Effector memory CD8-positive, alpha-beta T cell (primary cell): Measurements from ENCODE around the gene UBAC1.
"Not testable (repeated sequence)": the region's sequence is repeated elsewhere in the genome, so short reads cannot be mapped to it uniquely, and the experiment has no call there.

Source experiments
- ATAC-seq: fragments of 150-1000 bp; cut with Tn5 transposase; replicated peaks from 2 replicates; pipeline ENCODE4 v1.10.0; 2021; ENCODE audit warnings: mild to moderate bottlenecking, moderate library complexity
- DNase-seq, 3 experiments: peaks; one replicate each; pipeline ENCODE4 v3.0.0; 2021
- H3K27ac Mint-ChIP-seq, 2 donors: one replicate each; pipeline ENCODE4 v1.8.0; 2022; ENCODE audit warnings: mild to moderate bottlenecking in 2 of 2, mixed read lengths in 2 of 2, moderate library complexity in 2 of 2
- H3K27me3 Mint-ChIP-seq, 2 donors: one replicate each; pipeline ENCODE4 v1.8.0; 2022; ENCODE audit warnings: mixed read lengths in 2 of 2
- H3K36me3 Mint-ChIP-seq: one replicate; pipeline ENCODE4 v1.8.0; 2022; ENCODE audit warnings: mild to moderate bottlenecking, moderate library complexity, mixed read lengths; ENCODE audit not compliant: insufficient read depth
- H3K4me1 Mint-ChIP-seq, 2 donors: one replicate each; pipeline ENCODE4 v1.8.0; 2022; ENCODE audit warnings: low read depth in 2 of 2, mixed read lengths in 2 of 2
- H3K4me3 Mint-ChIP-seq, 2 donors: one replicate each; pipeline ENCODE4 v1.8.0; 2022; ENCODE audit warnings: mild to moderate bottlenecking in 2 of 2, mixed read lengths in 2 of 2, moderate library complexity in 2 of 2
- H3K9me3 Mint-ChIP-seq, 2 donors: one replicate each; pipeline ENCODE4 v1.8.0; 2022; ENCODE audit warnings: mixed read lengths in 2 of 2

The UBAC1 gene

DNA sequence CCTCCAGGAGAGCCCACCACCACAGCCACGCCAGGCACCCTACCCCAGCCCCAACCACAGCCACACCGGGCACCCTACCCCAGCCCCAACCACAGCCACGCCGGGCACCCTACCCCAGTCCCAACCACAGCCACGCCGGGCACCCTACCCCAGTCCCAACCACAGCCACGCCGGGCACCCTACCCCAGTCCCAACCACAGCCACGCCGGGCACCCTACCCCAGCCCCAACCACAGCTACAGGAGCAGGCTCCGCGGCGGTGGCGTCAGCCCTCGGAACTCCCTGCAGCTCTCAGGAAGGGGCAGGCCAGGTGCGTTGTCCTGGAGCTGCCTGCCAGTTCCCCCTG is 5.7 kb upstream of the UBAC1 start:
- DNase-seq, H3K36me3 Mint-ChIP-seq, ATAC-seq, H3K4me3 Mint-ChIP-seq, H3K27ac Mint-ChIP-seq, H3K9me3 Mint-ChIP-seq: not testable (repeated sequence)
- H3K27me3 Mint-ChIP-seq = peaks cover 5 to 25% of the 10 kb centered on the region in 2 donors
- peaks cover 10 to 11% of the 10 kb centered on the region in 2 donors for H3K4me1 Mint-ChIP-seq

DNA sequence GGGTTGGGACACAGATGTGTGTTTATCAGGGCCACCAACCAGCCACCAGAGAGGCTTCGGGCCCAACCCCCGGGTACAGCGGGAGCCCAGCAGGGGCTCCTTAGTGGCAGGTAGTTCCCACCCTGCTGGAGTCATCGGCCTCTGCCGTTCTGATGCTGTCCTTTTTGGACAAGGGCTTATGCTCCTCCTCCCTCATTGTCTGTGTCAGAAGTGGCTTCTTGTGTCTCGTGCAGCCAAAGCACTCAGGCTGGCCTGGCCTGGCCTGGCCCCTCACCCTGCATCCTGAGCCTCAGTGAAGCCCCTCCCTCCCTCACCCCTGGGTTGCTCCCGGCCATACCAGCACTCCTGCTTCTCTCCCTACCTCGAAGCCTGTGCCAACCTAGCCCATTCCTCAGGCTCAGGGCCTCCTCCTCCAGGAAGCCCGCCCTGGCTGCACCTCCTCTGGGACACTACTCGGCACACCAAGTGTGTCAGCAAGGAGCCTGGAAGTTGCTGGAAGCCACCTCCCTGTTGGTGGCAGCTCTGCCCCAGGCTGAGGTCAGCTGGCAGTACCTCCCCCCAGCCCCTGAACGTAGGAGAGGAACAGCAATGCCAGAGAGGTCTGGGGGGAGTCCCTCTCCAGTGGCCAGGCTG is 4.1 kb upstream of the UBAC1 start:
- H3K36me3 Mint-ChIP-seq = peaks cover 9% of the 10 kb centered on the region

DNA sequence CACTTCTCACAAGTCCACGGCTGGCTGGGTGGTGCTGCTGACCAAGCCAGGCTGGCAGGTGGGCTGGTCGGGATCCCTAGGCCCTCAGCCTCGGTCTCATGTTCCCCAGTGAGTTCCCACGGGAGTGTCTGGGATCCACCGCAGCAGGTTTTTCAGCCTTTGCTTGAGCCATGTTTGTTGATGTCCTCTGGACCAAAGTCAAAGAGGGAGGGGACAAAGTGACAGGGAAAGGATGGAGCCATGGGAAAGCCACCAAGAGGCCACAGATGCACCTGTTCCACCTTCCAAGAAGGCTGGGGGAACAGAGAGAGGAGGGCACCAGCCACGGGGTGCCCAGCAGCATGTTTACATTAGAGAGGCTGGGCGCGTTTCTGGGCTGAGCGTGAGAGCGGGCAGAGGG is 2.8 kb upstream of the UBAC1 start:
- Mint-ChIP-seq H3K4me3 (no peak overlapping the region), H3K9me3 (no peaks in the 10 kb centered on the region), H3K4me1 (peaks cover 20 to 28% of the 10 kb centered on the region in 2 donors), H3K27ac (no peak overlapping the region), H3K27me3 (peaks cover 5 to 18% of the 10 kb centered on the region in 2 donors), H3K36me3 (peaks cover 11% of the 10 kb centered on the region)
- ATAC-seq = no peak
- no peak for DNase-seq

More for the DNA sequence above, 4.1 kb upstream of the UBAC1 start:
- ATAC-seq (no peak), DNase-seq (no peak)
- Mint-ChIP-seq H3K9me3 (no peaks in the 10 kb centered on the region), H3K27me3 (peaks cover 5 to 20% of the 10 kb centered on the region in 2 donors), H3K4me3 (no peak overlapping the region), H3K4me1 (peaks cover 13 to 22% of the 10 kb centered on the region in 2 donors), H3K27ac (no peak overlapping the region)

DNA sequence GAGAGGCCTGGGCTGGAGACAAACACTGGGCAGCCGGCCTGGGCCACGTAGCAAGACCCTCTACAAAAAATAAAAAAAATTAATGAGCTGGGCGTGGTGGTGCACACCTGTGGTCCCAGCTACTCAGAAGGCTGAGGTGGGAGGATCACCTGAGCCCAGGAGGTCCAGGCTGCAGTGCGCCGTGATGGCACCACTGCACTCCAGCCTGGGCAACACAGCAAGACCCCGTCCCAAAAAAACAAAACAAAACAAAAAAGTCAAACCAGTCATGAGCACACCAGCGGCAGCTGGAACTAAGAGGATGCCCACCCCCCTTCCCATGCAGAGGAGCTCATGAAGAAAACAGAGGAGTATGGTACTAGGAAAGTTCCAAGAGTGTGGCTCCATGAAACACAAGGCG is 2.2 kb upstream of the UBAC1 start:
- peaks cover 11% of the 10 kb centered on the region for H3K36me3 Mint-ChIP-seq
- no peak overlapping the region for H3K4me3 Mint-ChIP-seq
- H3K27me3 Mint-ChIP-seq = peaks cover 5 to 18% of the 10 kb centered on the region in 2 donors
- no peak for DNase-seq
- peak overlapping the region in 1 of 2 donors; percentile 39 for H3K27ac Mint-ChIP-seq
- peaks cover 21 to 28% of the 10 kb centered on the region in 2 donors for H3K4me1 Mint-ChIP-seq
- ATAC-seq = no peak
- H3K9me3 Mint-ChIP-seq = no peaks in the 10 kb centered on the region

DNA sequence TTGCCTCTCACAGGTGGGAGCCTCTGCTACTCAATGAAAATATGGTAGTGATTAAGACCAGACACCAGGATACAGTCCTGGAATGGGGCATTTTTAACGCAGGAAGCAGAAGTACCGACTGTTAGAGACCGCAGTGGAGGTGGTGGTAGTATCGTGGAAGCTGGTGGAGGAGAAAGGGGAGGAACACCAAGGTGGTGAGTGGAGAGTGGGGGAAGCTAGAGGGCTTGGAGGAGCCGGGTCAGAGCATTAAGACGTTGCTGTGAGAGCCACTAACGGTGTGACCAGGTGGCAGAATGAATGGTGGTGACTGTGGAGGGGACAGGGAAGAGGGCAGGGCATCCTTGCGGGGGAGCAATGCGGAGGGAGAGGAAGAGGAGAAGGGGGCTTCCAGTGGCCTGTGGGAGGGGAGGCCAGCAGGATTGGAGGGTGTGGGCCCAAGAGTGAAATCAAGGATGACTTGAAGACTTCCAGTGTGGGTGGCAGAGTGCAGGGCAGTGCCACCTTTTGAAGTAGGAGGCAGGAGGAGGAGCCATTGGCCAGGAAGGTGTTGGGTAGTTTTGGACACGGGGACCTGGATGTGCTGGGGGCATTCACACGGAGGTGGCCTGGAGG is 1.6 kb upstream of the UBAC1 start:
- Mint-ChIP-seq H3K27ac (peak overlapping the region in 1 of 2 donors; percentile 39), H3K36me3 (peaks cover 11% of the 10 kb centered on the region), H3K27me3 (peaks cover 5 to 18% of the 10 kb centered on the region in 2 donors), H3K4me3 (peak overlapping the region in 1 of 2 donors; percentile 14), H3K9me3 (no peaks in the 10 kb centered on the region), H3K4me1 (peaks cover 20 to 27% of the 10 kb centered on the region in 2 donors)
- DNase-seq (no peak), ATAC-seq (no peak)

DNA sequence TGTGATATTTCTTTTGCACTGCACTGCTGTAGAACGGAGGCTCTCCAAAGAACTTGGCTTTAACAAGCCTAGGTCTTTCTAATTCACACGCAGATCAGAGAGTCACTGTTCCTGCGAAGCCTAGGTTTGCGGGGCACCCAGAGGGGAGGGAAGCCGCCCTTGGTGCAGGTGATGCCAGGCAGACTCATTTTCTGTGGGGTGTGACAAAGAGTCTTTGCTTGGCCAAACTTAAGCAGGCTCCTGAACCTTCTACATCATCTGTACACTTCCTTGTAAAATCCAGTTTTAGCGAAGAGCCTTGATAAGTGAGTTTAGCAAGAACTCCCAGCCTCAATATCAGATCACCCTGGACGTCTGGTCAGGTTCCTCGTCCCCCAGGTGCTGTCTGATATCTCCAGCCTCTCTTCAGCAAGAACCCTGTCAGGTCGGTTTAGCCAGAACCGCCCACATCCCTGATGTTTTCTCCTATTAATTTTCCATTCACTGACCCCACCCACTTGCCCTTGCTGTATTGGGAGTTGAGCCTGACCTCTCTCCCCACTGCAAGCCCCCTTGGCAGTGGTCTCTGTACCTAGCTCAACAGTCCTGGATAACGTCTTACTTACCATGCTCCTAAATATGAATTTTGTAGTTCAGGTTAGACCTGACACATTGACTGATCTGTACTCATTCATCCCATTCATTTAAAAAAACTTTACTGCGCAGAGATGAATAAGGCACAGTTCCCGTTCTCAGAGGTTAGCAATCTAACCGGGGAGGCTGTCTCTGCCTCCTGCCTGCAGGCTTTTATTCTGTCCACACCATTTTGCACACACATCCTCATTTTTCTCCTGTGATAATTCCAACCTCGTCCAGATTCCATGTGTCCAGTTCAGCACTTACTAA is 880 bp upstream of the UBAC1 start:
- DNase-seq (no peak), ATAC-seq (no peak)
- Mint-ChIP-seq H3K4me1 (peaks cover 15 to 21% of the 10 kb centered on the region in 2 donors), H3K36me3 (peaks cover 11% of the 10 kb centered on the region), H3K27me3 (peaks cover 0 to 11% of the 10 kb centered on the region in 2 donors), H3K9me3 (no peaks in the 10 kb centered on the region), H3K27ac (peak overlapping the region in 1 of 2 donors; percentile 39), H3K4me3 (peak overlapping the region; percentile 14 to 31)

DNA sequence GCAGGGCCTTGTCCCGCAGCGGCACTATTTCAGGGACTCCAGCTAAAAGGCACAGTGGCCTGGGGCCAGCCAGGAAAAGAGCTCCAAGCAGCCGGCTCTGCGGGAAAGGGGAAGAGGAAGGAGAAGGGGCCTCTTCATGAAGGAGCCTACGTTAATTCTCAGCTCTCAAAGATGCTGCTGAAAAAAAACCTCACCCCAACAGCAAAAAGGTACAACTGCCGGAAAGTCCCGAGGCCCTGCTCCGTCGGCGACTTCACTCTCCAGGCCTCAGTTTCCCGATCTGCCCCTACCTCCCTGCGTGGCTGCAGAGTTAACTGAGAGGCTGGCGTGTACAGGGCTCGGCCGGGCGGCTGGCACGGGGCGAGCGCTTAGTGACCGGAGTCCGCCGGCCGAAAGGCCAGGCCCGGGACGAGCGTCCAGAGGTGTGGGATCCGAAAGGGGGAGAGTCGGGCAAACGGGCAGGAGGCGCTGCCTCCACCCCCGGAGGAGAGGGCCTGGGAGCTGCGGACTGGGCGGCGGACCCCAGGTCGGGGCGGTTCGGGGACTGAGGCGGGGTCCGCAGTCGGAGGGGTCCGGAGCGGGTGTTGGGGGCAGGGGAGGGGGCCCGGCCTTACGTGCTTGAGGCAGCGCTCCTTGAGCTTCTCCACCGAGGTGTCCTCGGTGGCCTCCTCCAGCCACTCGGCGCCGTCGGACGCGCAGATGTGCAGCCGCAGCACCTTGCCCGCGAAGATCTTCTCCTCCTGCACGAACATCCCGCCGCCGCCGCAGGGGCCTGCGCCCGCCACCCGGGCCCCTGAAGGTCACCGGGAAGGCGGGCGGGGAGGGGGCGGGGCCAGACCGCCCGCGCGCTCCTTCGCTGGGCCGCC is 529 bp downstream of the UBAC1 start:
- DNase-seq (peak in 1 of 3 experiments; percentile 16), ATAC-seq (no peak)
- Mint-ChIP-seq H3K9me3 (no peaks in the 10 kb centered on the region), H3K4me3 (peak overlapping the region; percentile 88 to 89), H3K36me3 (peaks cover 10% of the 10 kb centered on the region), H3K27ac (peak overlapping the region; percentile 68 to 91), H3K27me3 (peaks cover 0 to 10% of the 10 kb centered on the region in 2 donors), H3K4me1 (peaks cover 16 to 21% of the 10 kb centered on the region in 2 donors)

DNA sequence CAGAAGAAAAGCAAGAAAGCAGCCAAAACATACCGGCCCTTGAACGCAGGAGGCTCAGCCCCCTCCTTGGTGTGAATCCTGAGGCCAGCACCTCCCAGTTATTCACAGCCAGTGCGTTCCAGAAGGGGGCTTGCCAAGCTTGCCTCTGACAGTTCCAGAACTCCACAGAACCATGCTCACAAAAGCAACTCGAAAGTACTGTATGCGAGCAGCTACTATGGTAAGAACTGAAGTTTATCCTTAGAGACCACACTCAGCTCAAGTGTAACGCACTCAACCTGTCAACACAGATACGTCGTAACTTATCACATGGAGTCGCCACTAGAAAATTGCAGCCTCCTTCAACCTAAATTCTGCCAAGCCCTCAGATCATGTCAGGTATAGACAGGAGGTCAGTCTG is 1.4 kb downstream of the UBAC1 start:
- H3K9me3 Mint-ChIP-seq = no peaks in the 10 kb centered on the region
- peaks cover 11% of the 10 kb centered on the region for H3K36me3 Mint-ChIP-seq
- no peak for ATAC-seq
- peaks cover 0 to 10% of the 10 kb centered on the region in 2 donors for H3K27me3 Mint-ChIP-seq
- peaks cover 16 to 21% of the 10 kb centered on the region in 2 donors for H3K4me1 Mint-ChIP-seq
- no peak for DNase-seq
- peak overlapping the region; percentile 68 to 91 for H3K27ac Mint-ChIP-seq
- H3K4me3 Mint-ChIP-seq = peak overlapping the region; percentile 88 to 89

DNA sequence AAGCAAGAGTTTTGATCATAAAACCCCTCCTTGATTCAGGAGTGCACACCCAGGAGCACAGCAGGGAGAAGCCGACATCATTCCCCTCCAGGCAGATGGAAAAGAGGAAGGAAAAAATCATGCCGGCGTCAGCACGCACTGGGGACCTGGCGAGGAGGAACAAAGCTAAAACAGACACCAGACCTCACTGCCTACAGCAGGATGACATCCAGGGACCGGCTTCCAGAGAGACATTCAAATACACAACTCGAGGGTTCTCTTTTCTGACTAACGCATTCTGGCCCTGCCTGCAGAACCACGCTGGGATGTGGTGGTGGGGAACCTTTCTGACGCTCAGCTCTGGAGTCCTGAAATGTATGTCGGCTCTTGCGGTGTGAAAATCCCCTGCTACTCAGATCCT is 2.7 kb downstream of the UBAC1 start:
- ATAC-seq (no peak), DNase-seq (no peak)
- Mint-ChIP-seq H3K4me3 (no peak overlapping the region), H3K27me3 (peaks cover 0 to 5% of the 10 kb centered on the region in 2 donors), H3K27ac (no peak overlapping the region), H3K36me3 (peaks cover 19% of the 10 kb centered on the region), H3K9me3 (no peaks in the 10 kb centered on the region), H3K4me1 (peaks cover 16 to 21% of the 10 kb centered on the region in 2 donors)

DNA sequence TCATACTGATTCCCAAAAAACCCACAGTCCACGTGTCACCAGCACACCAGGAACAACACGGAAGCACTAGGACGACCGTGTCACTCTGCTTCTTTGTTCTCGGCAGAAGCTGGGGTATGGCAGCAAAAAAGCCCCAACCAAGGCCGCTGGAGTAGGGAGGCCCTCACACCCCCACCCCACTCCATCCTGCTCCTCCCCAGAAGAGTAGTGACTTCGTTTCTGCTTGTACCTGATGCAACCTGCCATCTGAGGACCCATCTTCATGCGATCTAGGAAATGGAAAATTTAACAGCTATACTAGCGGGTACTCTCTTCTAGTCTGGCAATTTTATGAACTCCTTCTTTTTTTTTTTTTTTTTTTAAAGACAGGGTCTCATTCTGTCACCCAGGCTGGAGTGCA is 3.7 kb downstream of the UBAC1 start:
- peaks cover 16 to 21% of the 10 kb centered on the region in 2 donors for H3K4me1 Mint-ChIP-seq
- H3K27ac Mint-ChIP-seq = no peak overlapping the region
- H3K36me3 Mint-ChIP-seq = peaks cover 24% of the 10 kb centered on the region
- no peak for DNase-seq
- ATAC-seq = no peak
- no peaks in the 10 kb centered on the region for H3K27me3 Mint-ChIP-seq
- no peak overlapping the region for H3K4me3 Mint-ChIP-seq
- H3K9me3 Mint-ChIP-seq = no peaks in the 10 kb centered on the region

DNA sequence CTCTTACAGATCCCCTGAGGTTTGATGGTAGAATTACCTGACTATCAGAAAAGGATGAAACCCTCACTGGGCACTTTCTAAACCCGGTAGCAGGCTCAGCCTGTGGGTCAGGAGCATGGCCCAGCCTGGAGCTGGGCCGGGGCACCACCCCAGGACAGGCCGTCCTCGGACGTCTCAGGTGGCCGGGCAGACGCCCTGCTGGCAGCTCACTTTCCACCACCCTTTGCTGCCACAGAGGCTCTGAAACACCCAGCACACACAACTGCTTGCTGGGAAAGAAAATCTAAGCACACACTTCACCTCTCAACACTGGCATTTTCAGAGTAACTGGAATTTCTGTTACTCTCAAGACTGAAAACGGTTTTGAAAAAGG is 4.4 kb downstream of the UBAC1 start:
- Mint-ChIP-seq H3K27me3 (no peaks in the 10 kb centered on the region), H3K4me3 (no peak overlapping the region), H3K27ac (no peak overlapping the region), H3K36me3 (peaks cover 28% of the 10 kb centered on the region), H3K4me1 (peaks cover 14 to 16% of the 10 kb centered on the region in 2 donors), H3K9me3 (no peaks in the 10 kb centered on the region)
- DNase-seq = no peak
- no peak for ATAC-seq

DNA sequence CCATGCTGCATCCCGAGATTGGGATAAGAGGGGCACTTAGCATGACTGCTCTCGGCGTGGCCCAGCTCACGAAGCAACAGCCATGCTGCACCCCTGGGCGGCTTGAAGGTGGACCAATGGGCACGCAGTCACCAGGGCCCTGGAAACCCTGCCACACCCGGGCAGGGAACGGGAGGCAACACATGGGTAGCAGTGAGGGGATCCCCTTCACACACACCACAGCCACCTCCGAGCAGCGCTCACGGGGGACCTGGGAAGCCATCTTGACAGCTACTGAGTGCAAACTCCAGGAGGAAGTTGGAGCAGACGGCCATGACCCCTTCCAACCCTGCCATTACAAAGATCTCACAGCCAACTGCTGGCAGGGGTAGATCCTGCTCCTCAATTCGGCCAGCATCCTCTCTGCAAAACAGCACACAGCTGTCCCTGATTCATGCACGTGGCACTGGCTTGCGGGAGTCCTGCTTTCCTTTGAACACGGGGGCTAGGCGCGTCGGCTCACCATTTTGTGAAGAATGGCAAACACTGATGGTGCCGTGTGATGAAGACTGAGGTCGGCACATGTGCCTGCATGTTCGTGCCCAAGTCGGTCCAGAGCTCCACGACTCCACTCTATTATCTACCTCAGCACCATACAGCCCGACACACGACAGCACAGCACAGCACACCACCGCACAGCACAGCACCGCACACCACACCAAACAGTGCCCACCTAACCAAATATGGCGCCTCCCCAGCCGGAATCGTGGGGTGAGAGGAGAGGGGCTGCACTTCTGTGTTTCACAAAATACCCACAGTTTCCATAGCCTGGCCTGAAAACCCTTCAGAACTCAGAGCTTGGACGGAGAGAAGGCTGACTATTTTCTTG is 5.0 kb downstream of the UBAC1 start:
- ATAC-seq = no peak
- Mint-ChIP-seq H3K27ac (no peak overlapping the region), H3K36me3 (peaks cover 33% of the 10 kb centered on the region), H3K9me3 (no peaks in the 10 kb centered on the region), H3K4me1 (peaks cover 11 to 14% of the 10 kb centered on the region in 2 donors), H3K27me3 (no peaks in the 10 kb centered on the region), H3K4me3 (no peak overlapping the region)
- DNase-seq = no peak
